RKO (cell line): ENCODE measurements around the gene STYK1.

Experiments
- DNase-seq: peaks from one replicate; pipeline ENCODE4 v3.0.0-alpha.2; 2016; ENCODE audit warnings: low spot score

The STYK1 gene

GRCh38 chr12:10673659-10674384 lies at the start of gene STYK1:
Gene STYK1 (minus strand): TSS chr12:10674052. CDS start chr12:10634618, 39,434 bp downstream.
- DNase-seq = peak; percentile 31

GRCh38 chr12:10722905-10723746 lies 49.3 kb upstream of the STYK1 start, which contains the start of gene YBX3:
Gene YBX3 (minus strand): TSS chr12:10723323. CDS start chr12:10723111, 212 bp downstream.
- DNase-seq = peak; percentile 84

DNA sequence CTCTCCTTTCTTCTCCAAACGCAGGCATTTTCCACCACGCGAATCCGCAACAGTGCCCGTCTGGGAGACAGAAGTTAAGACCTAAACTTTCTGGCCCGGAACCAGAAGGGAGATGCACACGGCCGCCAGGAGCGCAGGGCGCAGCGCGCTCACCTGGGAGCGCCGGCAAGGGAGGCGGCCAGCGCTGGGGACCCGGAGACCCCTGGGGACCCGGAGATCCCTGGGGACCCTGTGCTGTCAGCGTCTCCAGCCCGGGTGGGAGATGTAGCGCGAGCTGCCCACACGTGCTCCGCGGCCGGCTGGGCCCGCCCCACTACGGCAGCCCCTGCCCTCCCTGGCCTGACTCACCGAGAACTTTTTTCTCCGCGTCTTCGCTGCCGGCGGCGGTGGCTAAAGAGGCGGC lies 48.7 kb upstream of the STYK1 start:
- DNase-seq = peak; percentile 75

DNA sequence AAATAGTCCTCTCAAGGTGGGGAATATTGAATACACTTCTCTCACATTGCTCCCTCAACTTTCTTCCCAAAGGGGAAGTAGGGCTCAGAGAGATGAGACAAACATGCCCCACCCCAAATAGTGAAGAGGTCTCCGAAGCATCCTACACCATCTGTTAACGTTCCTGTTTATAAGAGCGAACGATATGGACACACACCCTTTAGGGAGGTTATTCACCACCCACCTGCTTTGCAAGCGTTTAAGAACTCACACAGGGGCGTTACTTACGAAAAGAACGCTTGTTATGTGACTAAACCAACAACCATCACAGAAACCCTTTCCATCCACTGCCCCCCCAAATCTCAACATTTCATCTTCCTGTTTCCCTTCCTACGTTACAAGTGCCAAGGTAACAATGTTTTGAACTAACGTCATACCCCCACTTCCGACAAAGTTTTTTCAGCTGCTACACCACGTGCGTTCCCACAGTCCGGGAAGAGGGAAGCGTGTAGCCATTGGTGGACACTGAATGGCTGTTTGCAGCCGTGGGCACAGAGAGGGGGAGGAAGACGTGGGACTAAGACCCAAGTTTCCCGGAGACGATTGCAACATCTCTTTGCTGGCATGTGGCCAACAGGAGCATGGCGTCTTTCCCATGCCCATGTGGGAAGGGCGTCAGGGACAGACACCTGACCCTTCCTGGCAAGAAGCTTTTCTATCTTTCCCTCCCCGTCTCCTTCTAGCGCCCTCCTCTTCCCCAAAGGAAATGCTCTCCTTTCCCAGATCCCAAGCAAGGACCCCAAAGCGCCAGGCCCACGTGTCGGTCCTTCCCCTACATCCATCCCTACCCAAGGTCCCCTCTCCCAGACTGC lies 48.0 kb upstream of the STYK1 start:
- peak; percentile 97 for DNase-seq

- peak; percentile 47 for DNase-seq
These were observed 47.3 kb upstream of the STYK1 start for GRCh38 chr12:10720974-10721650.

GRCh38 chr12:10719482-10719881 lies 45.6 kb upstream of the STYK1 start:
- peak; percentile 26 for DNase-seq

DNA sequence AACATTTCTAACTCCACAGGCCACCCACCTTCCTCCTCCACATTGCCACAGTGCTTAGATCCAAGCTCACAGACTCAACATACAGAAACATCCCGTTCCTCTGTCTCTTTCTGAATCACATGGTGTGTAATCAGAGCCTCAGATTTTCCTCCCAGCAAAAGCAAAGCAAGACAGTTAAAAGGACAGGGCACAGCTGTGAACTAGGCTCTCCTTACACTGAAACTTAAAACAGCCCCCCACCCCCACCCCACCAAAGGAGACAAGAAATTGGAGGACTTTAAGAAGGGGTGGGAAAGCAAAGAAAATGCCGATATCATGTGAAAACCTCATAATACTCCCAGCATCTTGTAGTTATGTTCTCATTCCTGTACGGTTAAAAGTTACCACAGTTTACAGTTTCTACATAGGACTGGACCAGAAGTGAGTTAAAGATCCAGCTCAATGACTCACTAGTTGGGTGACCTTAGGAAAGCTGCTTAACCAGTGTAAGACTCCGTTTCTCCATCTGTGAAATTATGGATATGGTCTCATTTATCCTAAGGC lies 44.5 kb upstream of the STYK1 start:
- DNase-seq = peak; percentile 56

DNA sequence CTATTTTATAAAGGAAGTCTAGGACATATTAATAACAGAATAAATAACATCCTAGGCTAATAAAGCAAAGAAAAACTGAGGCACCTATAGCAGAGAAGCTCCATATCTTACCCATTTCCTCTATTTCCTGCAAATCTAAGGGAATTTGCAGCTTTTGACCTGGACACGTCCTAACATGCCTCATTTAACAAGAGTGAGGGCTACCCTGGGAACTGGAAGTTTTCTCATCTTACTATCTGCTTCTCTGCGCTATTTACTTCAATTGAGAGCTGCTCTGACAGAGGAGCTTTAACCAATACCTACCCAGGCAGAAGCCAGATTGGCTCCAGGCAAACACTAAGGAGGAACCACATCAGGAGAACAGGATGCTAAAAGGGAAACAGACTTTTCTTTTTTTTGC lies 43.6 kb upstream of the STYK1 start:
- DNase-seq = no peak

- peak; percentile 78 for DNase-seq
These were observed 43.0 kb upstream of the STYK1 start for GRCh38 chr12:10716704-10717315.

DNA sequence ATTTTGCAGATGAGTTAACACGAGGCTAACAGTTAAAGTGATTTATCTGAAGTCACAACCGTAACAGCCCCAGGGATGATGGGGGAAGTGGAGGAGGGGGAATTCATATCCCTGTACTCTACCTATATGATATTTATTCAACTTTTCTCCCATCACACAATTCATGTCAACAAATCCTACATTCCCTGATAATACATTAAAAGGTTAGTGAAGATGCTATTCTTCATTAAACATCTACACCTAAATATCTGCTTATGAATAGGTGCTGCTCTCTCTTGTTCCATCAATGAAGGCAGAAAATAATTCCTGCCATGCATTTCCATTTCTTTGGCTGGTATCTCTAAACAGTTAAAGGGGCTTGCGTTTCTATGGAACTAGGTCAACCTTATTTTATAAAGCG lies 42.4 kb upstream of the STYK1 start:
- DNase-seq = no peak

DNA sequence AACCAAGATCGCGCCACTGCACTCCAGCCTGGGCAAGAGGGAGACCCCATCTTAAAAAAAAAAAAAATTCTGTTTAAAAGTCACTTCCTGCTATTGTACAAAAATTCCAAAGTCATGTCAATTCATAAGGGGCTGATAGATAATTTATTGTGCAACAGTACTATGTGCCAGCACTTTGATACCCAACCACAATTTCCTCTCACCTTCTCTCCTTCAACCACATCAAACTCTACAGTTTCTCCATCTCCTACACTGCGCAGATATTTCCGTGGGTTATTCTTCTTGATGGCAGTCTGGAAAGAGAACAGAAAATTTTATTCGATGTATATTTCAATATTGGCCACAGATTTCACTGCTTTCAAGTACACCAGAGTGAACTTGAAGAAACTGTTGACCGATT lies 41.6 kb upstream of the STYK1 start:
- DNase-seq = no peak

- no peak for DNase-seq
These were observed 36.0 kb upstream of the STYK1 start for GRCh38 chr12:10709808-10710207.

- no peak for DNase-seq
These were observed 35.0 kb upstream of the STYK1 start for GRCh38 chr12:10708862-10709261.

DNA sequence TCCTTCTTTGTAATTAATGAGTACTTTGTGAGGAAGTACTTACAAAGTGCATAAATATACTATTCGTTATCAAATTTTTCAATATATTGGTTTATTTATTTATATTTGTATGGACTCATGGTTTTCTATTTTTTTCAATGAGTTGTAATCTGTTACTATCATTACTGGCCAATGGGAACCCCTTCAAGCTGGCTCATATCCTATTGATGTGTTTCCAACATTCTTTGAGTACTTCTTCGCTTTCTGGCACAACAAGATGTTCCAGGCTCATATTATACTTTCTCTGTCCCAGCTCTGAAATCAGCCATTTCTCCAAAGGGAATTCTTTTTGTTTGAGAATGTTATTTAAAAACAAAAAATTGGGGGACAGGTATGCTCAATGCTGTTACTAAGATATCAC lies 31.8 kb upstream of the STYK1 start:
- DNase-seq = no peak

DNA sequence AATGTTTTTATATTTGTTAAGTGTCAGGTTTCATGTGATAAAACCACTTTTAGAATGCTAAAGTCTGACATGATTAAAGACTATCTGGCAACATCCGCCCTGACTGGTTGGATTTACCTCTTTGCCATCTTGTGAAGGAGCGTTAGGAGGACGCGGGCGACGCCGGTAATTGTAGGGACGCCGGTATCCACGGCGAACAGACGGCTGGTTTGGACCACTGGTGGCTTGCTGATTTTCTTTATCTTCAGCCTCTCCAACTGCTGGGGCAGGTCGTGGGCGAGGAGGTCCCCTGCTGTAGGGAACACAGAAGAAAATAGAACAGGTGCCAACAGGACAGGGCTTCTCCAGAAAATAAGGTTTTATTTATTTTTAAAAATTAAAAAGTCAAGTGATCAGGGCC lies 28.0 kb upstream of the STYK1 start:
- no peak for DNase-seq

- DNase-seq = no peak
These were observed 27.4 kb upstream of the STYK1 start for GRCh38 chr12:10701131-10701681.

DNA sequence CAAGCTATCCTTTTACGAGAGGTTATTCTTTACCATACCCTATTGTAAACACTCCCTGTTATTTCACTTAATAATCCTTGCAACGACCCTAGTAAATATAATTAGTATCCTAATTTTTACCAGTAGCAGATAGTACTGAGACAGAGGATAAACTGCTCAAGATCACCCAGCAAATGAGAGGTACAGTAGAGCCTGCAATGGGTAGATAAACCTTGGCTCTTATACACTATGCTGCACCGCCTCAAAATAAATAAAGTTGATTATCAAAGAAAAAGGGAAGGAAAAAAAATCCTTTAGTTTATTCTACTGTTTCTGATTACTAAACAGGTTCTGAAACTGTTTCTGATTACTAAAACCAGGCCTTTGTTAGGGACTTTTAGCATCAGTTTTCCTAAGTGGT lies 26.7 kb upstream of the STYK1 start:
- no peak for DNase-seq

DNA sequence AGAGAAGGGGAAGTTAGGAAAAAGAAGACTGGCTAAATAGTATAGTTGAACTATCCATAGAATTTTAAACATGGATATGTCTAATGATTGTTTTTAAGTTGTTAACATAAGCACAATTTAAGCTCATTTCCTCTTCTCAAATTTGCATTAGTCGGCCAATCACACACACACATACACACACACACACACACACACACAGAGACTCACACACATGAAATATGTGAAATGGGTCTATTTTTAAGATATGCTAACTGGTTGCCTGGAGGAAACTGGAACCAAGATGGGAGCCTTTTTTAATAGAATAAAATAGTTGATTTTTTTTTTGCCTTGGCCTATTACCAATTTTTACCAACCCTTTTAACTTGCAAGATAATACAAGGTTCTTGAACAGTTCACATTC lies 24.0 kb upstream of the STYK1 start:
- DNase-seq = no peak

- DNase-seq = no peak
These were observed 23.3 kb upstream of the STYK1 start for GRCh38 chr12:10697156-10697555.

DNA sequence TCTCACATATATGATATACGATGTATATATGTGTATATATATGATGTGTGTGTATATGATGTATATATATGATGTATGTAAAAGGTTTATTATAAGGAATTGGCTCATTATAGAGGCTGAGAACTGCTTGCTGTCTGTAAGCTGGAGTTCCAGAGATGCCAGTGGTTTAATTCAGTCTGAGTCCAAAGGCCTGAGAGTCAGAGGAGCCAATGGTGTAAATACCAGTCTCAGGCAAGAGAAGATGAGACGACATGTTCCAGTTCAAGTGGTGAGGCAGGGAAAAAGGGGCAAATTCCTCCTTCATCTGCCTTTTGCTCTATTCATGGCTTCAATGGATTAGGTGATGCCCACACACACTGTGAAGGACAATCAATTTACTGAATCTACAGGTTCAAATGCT lies 17.1 kb upstream of the STYK1 start:
- no peak for DNase-seq

DNA sequence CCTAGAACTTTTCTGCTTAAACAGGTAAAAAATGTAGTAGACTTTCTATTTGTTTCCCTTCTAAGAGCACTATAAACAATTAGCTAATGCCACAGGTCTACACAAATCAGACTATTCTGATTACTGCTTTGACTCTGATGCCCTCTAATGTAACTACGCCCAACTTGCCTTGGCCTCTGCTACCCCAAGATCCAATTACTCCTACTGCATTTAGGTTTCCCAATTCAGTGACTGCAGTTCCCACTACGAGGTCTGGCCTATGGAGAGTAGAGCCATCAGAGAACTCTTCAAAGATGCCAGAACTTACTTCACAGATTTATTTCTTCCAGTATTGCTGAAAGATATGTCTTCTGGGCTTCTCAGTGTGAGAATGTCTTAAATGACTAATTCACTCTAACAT lies 15.3 kb upstream of the STYK1 start:
- no peak for DNase-seq
